Heart right ventricle (tissue), 16 donors: ENCODE results near the gene ARFGAP3. TPM values are rescaled to one million over a fixed set of nuclear protein-coding genes. Genes with fewer than 3 reads are reported as not detected.
"Not testable (repeated sequence)": the region's sequence is repeated elsewhere in the genome, so short reads cannot be mapped to it uniquely, and the experiment has no call there.

Experiments used
- ATAC-seq, 8 donors: fragments of 200-7000 bp; cut with Tn5 transposase; one replicate each; pipeline ENCODE4 v1.9.1; 2020; ENCODE audit warnings: mild to moderate bottlenecking in 8 of 8, moderate library complexity in 8 of 8, moderate number of reproducible peaks in 1 of 8
- DNase-seq, 2 donors: peaks; one replicate each; pipeline ENCODE4 v3.0.0-alpha.2; 2020
- H3K27ac ChIP-seq, 10 donors: fragments of 200-600 bp; sonication (generic) in 2 of 10; one replicate each; pipeline versions ENCODE4 v1.5.0 to v1.8.0; 2020 to 2022; ENCODE audit warnings: mild to moderate bottlenecking in 3 of 10
- H3K27me3 ChIP-seq, 7 donors: fragments of 200-600 bp; one replicate each; pipeline ENCODE4 v1.8.0; 2021 to 2022; ENCODE audit warnings: mild to moderate bottlenecking in 2 of 7
- H3K36me3 ChIP-seq, 9 donors: fragments of 200-600 bp; sonication (generic) in 1 of 9; one replicate each; pipeline versions ENCODE4 v1.5.0 to v1.8.0; 2020 to 2022; ENCODE audit warnings: mild to moderate bottlenecking in 2 of 9
- H3K4me1 ChIP-seq, 9 donors: fragments of 200-600 bp; sonication (generic) in 1 of 9; one replicate each; pipeline versions ENCODE4 v1.5.0 to v1.8.0; 2020 to 2022; ENCODE audit warnings: mild to moderate bottlenecking in 4 of 9
- H3K4me3 ChIP-seq, 10 donors: fragments of 200-600 bp; sonication (generic) in 2 of 10; one replicate each; pipeline versions ENCODE4 v1.5.0 to v1.8.0; 2020 to 2022; ENCODE audit warnings: mild to moderate bottlenecking in 7 of 10, moderate library complexity in 2 of 10
- H3K9me3 ChIP-seq, 11 donors: fragments of 200-600 bp in 10 of 11; sonication (generic) in 2 of 11; one replicate each; pipeline versions ENCODE4 v1.5.0 to v1.8.0; 2013 to 2022; ENCODE audit warnings: mild to moderate bottlenecking in 2 of 11, control low read depth in 1 of 11, moderate library complexity in 1 of 11
- CTCF ChIP-seq, 9 donors: fragments of 200-600 bp; sonication (generic) in 2 of 9; IDR thresholded peaks; one replicate each; pipeline versions ENCODE4 v1.5.0 to v1.8.0; 2021 to 2022; ENCODE audit warnings: antibody characterized with exemption in 9 of 9, mild to moderate bottlenecking in 5 of 9, moderate library complexity in 1 of 9
- WGBS, 2 donors: extraction: QIAGEN DNeasy Blood & Tissue Kit; methylation state at CpG; one replicate each; pipeline ENCODE4 v1.1.7; 2013; ENCODE audit warnings: inconsistent platforms in 1 of 2; 5-methylcytosine and 5-hydroxymethylcytosine counted together
- intact Hi-C, 10 donors: fragments of 100-400 bp; cut with DNase I; formaldehyde crosslinking; loops; one replicate each; pipeline versions ENCODE4 v1.11.1 to v1.14.2; 2022
- polyA plus RNA-seq, 2 donors: library from polyadenylated mRNA; stranded (reverse); fragments of 200-250 nt; gene quantifications; one replicate each; pipeline ENCODE4 v1.2.3, GENCODE V29; 2013
- total RNA-seq, 10 donors: library from RNA; stranded (reverse); fragmentation: NEBNext Ultra II Directional in 3 of 10; extraction: Animal tissue kit (Norgen Biotek cat#: 25700) in 3 of 10; gene quantifications; one replicate each; pipeline versions ENCODE4 v1.2.1 to v1.2.4, GENCODE V29; 2021 to 2023
- donor health status: Arrhythmogenic right ventricular cardiomyopathy.
- donor health status: ischemic (EF 13 %, LVEDD 7.1; RV severe dilation, severe dysfunction).
- donor health status: healthy with polysubstance abuse.
- donor health status: DM: no; HTN: yes; CAD: no.
- donor health status: DM: no; HTN: no; CAD: no.
- donor health status: ischemic (EF 25% LVEDD 6.9; RV normal size, moderate dysfunction).
- donor health status: ischemic (EF 25% LVEDD 5.7; RV mildly dilated, moderate dysfunction).
- donor health status: healthy.
- donor health status: DM: yes; HTN: yes; CAD: no.
- donor health status: Ischemic cardiomyopathy.
- donor health status: ischemic (EF 35%, LVEDD 5.7; RV mildly dilated, moderate dysfunction).
- donor health status: nonischemic (EF 11% LVEDD 7.7; RV severe dilation, severe dysfunction).
- donor health status: DM: yes; HTN: yes; CAD: no.
- donor health status: PGD.
- donor health status: ischemic (EF 29% LVEDD 5.4; RV normal size, mild dysfunction).
- donor health status: nonischemic (EF 23%, LVEDD 6.1; RV moderate dilation, normal function).

Gene ARFGAP3
- total and polyA plus RNA-seq, 12 donors, result 10.6 to 29.4 (median 23.2) TPM

DNA sequence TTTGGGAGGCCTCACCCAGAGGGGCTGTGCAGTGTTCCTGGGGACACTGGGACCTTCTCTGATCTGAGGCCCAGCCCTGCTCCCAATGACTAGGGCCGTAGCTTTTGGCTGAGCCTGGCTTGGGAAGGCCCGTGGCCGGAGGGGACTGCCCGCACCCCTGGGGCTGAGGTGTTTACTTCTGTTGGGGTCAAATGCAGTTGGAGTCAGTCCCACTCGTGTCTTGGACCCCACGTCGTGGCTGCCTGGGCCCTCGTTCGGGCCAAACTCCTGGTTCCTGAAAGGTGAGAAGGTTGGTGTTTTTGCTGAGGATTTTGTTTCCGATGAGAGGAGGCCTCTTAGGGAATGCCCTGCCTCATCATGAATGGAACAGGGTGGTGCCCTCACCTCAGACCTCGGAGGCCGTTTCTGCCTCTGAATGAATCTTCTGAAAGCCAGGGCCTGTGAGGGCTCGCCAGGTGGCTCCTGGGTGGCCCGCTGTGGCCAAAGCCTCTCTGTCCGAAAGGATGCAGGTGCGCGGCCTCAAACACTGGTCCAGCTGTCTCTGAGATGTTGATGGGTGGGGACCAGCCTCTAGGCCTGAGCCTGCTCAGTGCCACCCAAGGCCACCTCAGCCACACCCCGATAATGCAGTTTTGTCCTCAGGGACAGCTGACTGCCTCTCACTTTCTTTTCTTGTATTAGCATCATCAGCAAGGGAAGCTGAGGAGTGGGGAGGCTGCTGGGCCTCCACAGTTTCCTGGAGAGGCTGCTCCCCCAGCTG, 96.1 kb downstream of the ARFGAP3 start:
- no peak overlapping the region for H3K27ac ChIP-seq
- no peak overlapping the region for H3K4me3 ChIP-seq
- TF ChIP-seq CTCF (IDR thresholded peaks at IDR 0.05), result no peak
- H3K4me1 ChIP-seq, result no peaks in the 10 kb centered on the region
- H3K9me3 ChIP-seq, result no peaks in the 10 kb centered on the region
- no peaks in the 10 kb centered on the region for H3K36me3 ChIP-seq
- intact Hi-C loops, result no loop called here
- DNase-seq, result no peak
- H3K27me3 ChIP-seq, result no peaks in the 10 kb centered on the region
- no peak for ATAC-seq
- WGBS, 2 donors, result 82 to 87% methylated on average over 18 of the region's 18 CpGs

DNA sequence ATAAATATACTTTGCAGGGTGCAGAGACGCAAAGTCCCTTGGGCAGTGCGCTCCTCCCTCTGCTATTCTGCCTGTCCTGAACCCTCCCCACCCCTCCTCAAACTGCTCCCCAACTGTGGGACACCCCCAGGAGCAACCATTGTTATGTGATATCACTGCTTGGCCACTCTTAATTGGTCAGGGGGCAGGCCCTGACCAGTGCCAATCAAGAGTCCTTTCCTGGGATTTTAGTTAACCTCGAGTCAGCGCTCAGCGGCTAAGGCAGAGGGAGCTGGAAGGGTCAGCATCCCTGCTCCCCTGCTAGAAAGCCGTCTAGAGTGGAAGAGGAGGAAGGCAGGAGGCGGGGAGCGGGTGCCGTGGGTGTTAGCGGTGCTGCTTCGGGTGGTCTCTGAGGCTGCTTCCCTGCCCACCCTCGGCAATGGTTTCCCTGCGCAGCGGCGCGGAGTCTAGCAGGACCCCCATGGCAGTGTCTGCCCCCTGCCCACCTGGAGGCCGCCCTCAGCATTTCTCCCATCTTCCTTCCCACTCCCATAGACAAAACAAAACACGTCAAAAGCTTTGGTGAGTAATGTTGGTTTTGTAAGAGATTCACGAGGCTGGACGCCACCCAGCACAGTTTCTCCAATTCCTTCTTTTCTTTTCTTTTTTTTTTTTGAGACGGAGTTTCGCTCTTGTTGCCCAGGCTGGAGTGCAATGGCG, 98.0 kb downstream of the ARFGAP3 start:
- no peaks in the 10 kb centered on the region for H3K9me3 ChIP-seq
- H3K27ac ChIP-seq, result peak overlapping the region in 1 of 10 donors; percentile 26
- H3K27me3 ChIP-seq, result no peaks in the 10 kb centered on the region
- H3K4me3 ChIP-seq, result no peak overlapping the region
- 93 to 95% methylated on average over 23 of the region's 23 CpGs for WGBS, 2 donors
- ATAC-seq (no peak), DNase-seq (no peak)
- H3K4me1 ChIP-seq, result peaks cover 0 to 10% (median 0%) of the 10 kb centered on the region in 9 donors
- H3K36me3 ChIP-seq, result no peaks in the 10 kb centered on the region
- intact Hi-C loops, result no loop called here
- no peak for TF ChIP-seq CTCF (IDR thresholded peaks at IDR 0.05)

DNA sequence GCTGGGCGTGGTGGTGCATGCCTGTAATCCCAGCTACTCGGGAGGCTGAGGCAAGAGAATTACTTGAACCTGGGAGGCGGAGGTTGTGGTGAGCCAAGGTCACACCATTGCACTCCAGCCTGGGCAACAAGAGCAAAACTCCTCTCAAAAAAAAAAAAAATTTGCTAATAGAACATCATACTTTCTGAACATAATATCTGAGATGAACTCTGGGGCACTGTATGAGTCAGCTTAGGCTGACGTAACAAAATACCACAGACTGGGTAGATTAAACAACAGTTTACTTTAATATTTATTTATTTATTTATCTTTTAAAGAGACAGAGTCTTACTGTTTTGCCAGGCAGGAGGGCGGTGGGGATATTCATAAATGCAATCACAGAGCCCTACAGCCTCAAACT, 101.5 kb downstream of the ARFGAP3 start:
- peaks cover 6 to 37% (median 16%) of the 10 kb centered on the region in 9 donors for H3K4me1 ChIP-seq
- ATAC-seq, result peak in 1 of 8 donors; percentile 6
- H3K27ac ChIP-seq, H3K4me3 ChIP-seq, DNase-seq, intact Hi-C loops, H3K36me3 ChIP-seq, H3K9me3 ChIP-seq, H3K27me3 ChIP-seq: not testable (repeated sequence)
- 81% methylated on average over 5 of the region's 5 CpGs for WGBS, 2 donors

- Histone ChIP-seq H3K27ac (peak overlapping the region in 1 of 10 donors; percentile 14), H3K4me1 (peaks cover 6 to 37% (median 16%) of the 10 kb centered on the region in 9 donors)
- H3K27me3 ChIP-seq, ATAC-seq, intact Hi-C loops, DNase-seq, H3K36me3 ChIP-seq, H3K9me3 ChIP-seq, H3K4me3 ChIP-seq: not testable (repeated sequence)
- 94 to 95% methylated on average over 13 to 14 of the region's 16 CpGs for WGBS, 2 donors
These were observed 102.0 kb downstream of the ARFGAP3 start for GRCh38 chr22:42755121-42755520.

GRCh38 chr22:42754658-42755057, 102.4 kb downstream of the ARFGAP3 start:
- no peak for TF ChIP-seq CTCF (IDR thresholded peaks at IDR 0.05)
- intact Hi-C loops, result loop anchor here in 1 of 10 donors (5.0 kb wide), 1 partner anchor 92 kb away; no protein-coding TSS in a partner anchor
- Histone ChIP-seq H3K27ac (peak overlapping the region in 3 of 10 donors; percentile 5 to 46 (median 14)), H3K36me3 (no peaks in the 10 kb centered on the region), H3K27me3 (no peaks in the 10 kb centered on the region), H3K4me3 (no peak overlapping the region), H3K4me1 (peaks cover 6 to 38% (median 16%) of the 10 kb centered on the region in 9 donors), H3K9me3 (no peaks in the 10 kb centered on the region)
- ATAC-seq (peak in 2 of 8 donors; percentile 19 to 30), DNase-seq (no peak)
- 46 to 55% methylated on average over 6 of the region's 6 CpGs for WGBS, 2 donors
